LNCaP clone FGC (cell line): Measurements from ENCODE around the gene SPAG6.
"Not testable (repeated sequence)": the region's sequence is repeated elsewhere in the genome, so short reads cannot be mapped to it uniquely, and the experiment has no call there.

Source experiments
- DNase-seq: peaks from one replicate; pipeline ENCODE4 v3.0.0-alpha.2; 2011; ENCODE audit warnings: low read depth
- H3K4me3 ChIP-seq: 2 replicates; pipeline ENCODE4 v1.5.1; 2011; ENCODE audit warnings: mild to moderate bottlenecking, low read depth, low read length, control low read depth
- TF ChIP-seq, protein P1 (sequence below): IDR thresholded peaks from 2 replicates; pipeline ENCODE4 v1.5.1; 2012; ENCODE audit warnings: mild to moderate bottlenecking; ENCODE audit not compliant: control insufficient read depth, insufficient read depth; ENCODE audit errors: extremely low read depth

SPAG6 gene

DNA sequence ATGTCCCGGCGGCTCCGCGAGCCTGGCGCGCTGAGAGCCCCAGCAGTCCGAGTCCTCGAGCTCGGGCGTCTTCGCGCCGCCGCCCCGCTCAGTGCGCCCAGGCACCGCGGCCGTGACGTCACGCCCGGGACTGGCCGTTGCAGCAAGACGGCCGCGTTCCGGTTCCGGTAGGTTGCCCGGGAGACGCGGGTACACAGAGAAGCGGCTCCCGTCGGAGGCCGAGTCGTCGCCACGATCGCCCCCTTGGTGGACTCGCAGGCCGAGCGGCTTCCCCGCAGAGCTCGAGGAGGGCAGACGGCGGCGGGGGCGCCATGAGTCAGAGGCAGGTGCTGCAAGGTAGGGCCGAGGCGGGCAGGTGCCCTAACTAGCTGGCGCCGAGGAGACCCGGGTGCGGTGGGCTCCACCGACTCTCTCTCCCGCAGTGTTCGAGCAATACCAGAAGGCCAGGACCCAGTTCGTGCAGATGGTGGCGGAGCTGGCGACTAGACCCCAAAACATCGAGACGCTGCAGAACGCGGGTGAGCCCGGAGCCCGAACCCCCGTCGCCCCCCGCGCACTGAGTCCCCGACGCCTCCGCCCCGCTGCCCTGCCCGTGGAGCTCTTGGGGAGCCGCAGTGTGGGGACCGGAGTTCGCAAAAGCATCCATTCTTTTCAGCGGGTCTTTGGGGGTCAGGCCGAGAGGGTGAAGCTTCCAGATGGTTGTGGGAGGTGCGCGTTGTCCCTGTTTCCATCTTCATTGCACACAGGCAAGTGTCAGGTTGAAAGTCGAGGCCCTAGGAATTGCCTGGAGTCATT lies at the start of gene SPAG6:
Gene SPAG6 (plus strand): TSS at position 196 of the 795 bp plus-strand sequence. CDS start 116 bp downstream, at position 312.
- no peak for DNase-seq
- H3K4me3 ChIP-seq, result no peak within 1 kb of the TSS
- TF ChIP-seq, protein P1, sequence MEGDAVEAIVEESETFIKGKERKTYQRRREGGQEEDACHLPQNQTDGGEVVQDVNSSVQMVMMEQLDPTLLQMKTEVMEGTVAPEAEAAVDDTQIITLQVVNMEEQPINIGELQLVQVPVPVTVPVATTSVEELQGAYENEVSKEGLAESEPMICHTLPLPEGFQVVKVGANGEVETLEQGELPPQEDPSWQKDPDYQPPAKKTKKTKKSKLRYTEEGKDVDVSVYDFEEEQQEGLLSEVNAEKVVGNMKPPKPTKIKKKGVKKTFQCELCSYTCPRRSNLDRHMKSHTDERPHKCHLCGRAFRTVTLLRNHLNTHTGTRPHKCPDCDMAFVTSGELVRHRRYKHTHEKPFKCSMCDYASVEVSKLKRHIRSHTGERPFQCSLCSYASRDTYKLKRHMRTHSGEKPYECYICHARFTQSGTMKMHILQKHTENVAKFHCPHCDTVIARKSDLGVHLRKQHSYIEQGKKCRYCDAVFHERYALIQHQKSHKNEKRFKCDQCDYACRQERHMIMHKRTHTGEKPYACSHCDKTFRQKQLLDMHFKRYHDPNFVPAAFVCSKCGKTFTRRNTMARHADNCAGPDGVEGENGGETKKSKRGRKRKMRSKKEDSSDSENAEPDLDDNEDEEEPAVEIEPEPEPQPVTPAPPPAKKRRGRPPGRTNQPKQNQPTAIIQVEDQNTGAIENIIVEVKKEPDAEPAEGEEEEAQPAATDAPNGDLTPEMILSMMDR, result no peak

DNA sequence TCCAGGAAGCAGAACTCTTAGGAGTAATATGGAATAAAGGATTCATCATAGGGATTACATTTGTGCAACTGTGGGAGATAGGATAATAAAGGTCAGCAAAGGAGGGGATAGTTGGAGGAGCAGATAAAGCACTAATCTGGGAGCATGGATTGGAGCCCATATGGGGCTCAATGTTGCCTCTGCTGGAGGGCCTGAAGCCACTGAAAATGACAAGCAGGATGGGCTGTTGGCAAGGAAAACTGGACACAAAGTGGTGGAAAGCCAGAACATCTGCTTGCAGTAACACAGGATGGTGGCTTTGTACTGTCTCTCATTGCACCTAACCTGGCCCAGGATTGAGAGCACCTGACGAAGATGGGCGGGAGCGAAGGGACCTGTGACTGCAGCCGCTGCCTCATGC lies 44.1 kb upstream of the SPAG6 start:
- H3K4me3 ChIP-seq, result no peak overlapping the region
- DNase-seq, result no peak
- TF ChIP-seq, protein P1, result no peak

DNA sequence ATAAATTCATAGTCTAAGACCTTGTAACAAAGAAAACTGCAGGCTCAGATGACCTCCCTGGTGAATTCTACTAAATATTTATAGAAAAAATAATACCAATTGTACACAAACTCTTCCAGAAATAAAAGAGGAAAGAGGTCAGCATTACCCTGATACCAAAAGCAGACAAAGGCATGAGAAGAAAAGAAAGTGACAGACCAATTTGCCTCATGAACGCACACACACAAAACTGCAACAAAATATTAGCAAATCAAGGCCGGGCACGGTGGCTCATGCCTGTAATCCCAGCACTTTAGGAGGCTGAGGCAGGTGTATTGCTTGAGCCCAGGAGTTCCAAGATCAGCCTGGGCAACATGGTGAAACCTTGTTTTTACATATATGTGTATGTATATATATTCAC lies 41.8 kb upstream of the SPAG6 start:
- H3K4me3 ChIP-seq, result no peak overlapping the region
- no peak for DNase-seq
- TF ChIP-seq, protein P1, result no peak

GRCh38 chr10:22305721-22306120 lies 39.6 kb upstream of the SPAG6 start:
- TF ChIP-seq, protein P1, result no peak

DNA sequence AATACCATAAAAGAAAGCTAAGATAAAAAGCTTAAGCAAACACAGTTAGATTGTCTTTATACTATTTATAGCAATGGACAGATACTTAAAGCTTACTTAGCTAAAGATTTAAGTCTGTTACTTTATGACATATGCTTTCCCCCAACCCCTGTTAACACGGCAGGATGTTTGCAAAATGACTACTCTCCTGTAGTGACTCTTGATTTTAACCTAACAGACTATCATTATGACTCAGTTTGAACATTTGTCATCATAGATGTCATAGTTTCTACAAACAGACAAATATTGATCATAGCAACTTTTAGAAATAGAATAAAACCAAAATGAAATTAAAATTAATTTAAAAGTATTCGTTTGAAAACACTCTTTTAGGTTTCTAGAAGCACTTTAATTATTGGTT lies 36.9 kb upstream of the SPAG6 start:
- no peak for DNase-seq
- no peak overlapping the region for H3K4me3 ChIP-seq
- TF ChIP-seq, protein P1, result no peak

More at GRCh38 chr10:22305721-22306120, 39.6 kb upstream of the SPAG6 start:
- DNase-seq, result no peak
- H3K4me3 ChIP-seq, result no peak overlapping the region

DNA sequence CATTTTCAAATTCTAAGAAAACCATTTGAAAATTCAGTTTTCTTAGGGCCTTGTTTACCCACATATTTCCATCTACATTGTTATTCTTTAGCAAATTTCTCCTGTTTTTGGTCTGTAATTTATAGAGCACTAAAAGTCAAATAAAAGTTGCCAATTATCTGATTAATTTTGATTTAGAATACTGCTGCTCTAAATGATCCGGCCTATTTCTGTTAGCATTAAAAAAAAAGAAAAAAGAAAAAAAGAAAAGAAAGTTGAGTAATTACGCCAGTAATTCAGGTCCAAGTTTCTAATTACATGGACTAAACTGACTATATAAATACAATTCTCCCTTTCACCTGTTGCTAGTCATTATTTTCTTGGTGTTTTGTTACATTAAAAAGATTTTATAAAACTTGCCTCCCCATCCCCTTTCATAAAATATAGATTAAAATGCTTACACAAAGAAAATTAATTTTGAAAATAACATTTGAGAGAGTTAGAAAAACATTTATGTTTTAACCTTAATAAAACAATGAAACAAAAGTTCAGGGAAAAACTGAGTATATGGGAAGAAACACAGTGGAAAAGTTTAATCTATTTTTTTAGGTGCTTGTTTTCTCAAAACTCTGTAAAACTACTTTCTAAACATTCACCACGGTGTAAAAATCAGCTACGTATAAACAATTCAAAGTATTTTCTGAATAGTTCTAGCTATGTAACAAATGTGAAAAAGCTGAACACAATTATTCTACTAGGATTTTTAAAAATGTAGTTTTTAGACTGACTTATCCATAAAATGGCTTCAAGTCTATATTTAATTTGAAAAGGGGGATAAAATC lies 35.9 kb upstream of the SPAG6 start:
- DNase-seq, result no peak
- no peak overlapping the region for H3K4me3 ChIP-seq
- TF ChIP-seq, protein P1, result no peak

GRCh38 chr10:22310012-22310411 lies 35.3 kb upstream of the SPAG6 start:
- H3K4me3 ChIP-seq, DNase-seq: not testable (repeated sequence)
